GM08714 (cell line): ENCODE results near the gene CTBS.
"Not testable (repeated sequence)": the region's sequence is repeated elsewhere in the genome, so short reads cannot be mapped to it uniquely, and the experiment has no call there.

Source experiments
- H3K4me3 ChIP-seq: fragments of 200-500 bp; sonication (Bioruptor generic); 2 replicates; pipeline ENCODE4 v1.5.1; 2014; ENCODE audit warnings: mild to moderate bottlenecking, low read length, inconsistent platforms
- ZNF274 ChIP-seq: IDR thresholded peaks from 2 replicates; pipeline ENCODE4 v1.6.1; 2012; ENCODE audit warnings: mild to moderate bottlenecking, low read depth, low read length

The CTBS gene

GRCh38 chr1:84603223-84603622, 29.0 kb upstream of the CTBS start:
- no peak overlapping the region for H3K4me3 ChIP-seq
- TF ChIP-seq ZNF274 = no peak

GRCh38 chr1:84600796-84601195, 26.6 kb upstream of the CTBS start:
- TF ChIP-seq ZNF274 = no peak
- H3K4me3 ChIP-seq = no peak overlapping the region

GRCh38 chr1:84598846-84599741, 24.9 kb upstream of the CTBS start:
- TF ChIP-seq ZNF274 = no peak
- peak overlapping the region; percentile 13; the same call in 1 of the 2 replicates for H3K4me3 ChIP-seq

GRCh38 chr1:84598418-84598817, 24.2 kb upstream of the CTBS start:
- no peak for TF ChIP-seq ZNF274
- H3K4me3 ChIP-seq = no peak overlapping the region

- H3K4me3 ChIP-seq = no peak overlapping the region
- TF ChIP-seq ZNF274 = no peak
Observed at GRCh38 chr1:84597011-84597410, 22.8 kb upstream of the CTBS start.

GRCh38 chr1:84594959-84595358, 20.7 kb upstream of the CTBS start:
- not testable (repeated sequence) for H3K4me3 ChIP-seq

- no peak for TF ChIP-seq ZNF274
- H3K4me3 ChIP-seq = no peak overlapping the region
Observed at GRCh38 chr1:84587099-84587498, 12.9 kb upstream of the CTBS start.

- no peak overlapping the region for H3K4me3 ChIP-seq
- TF ChIP-seq ZNF274 = no peak
Observed at GRCh38 chr1:84585803-84586202, 11.6 kb upstream of the CTBS start.

GRCh38 chr1:84584126-84584525, 9.9 kb upstream of the CTBS start:
- H3K4me3 ChIP-seq = no peak overlapping the region
- no peak for TF ChIP-seq ZNF274

GRCh38 chr1:84583648-84584047, 9.4 kb upstream of the CTBS start:
- no peak overlapping the region for H3K4me3 ChIP-seq
- no peak for TF ChIP-seq ZNF274

- no peak for TF ChIP-seq ZNF274
- no peak overlapping the region for H3K4me3 ChIP-seq
Observed at GRCh38 chr1:84582802-84583587, 8.8 kb upstream of the CTBS start.

- H3K4me3 ChIP-seq = no peak overlapping the region
- TF ChIP-seq ZNF274 = no peak
Observed at GRCh38 chr1:84581648-84582047, 7.4 kb upstream of the CTBS start.

GRCh38 chr1:84574936-84575335, 696 bp upstream of the CTBS start:
- H3K4me3 ChIP-seq = peak overlapping the region; percentile 78
- no peak for TF ChIP-seq ZNF274

- H3K4me3 ChIP-seq = peak overlapping the region; percentile 72
- TF ChIP-seq ZNF274 = no peak
Observed at GRCh38 chr1:84573481-84573966, 716 bp downstream of the CTBS start.

- no peak for TF ChIP-seq ZNF274
Observed at GRCh38 chr1:84571150-84571535, 3.1 kb downstream of the CTBS start.

More at GRCh38 chr1:84571150-84571535, 3.1 kb downstream of the CTBS start:
- no peak overlapping the region for H3K4me3 ChIP-seq
